GM18519 (cell line): ENCODE measurements around the gene HNRNPA3.
"Not testable (repeated sequence)": the region's sequence is repeated elsewhere in the genome, so short reads cannot be mapped to it uniquely, and the experiment has no call there.

Source experiments
- ATAC-seq: cut with Tn5 transposase; IDR thresholded peaks from one replicate; pipeline ENCODE4 v1.9.1; 2021; ENCODE audit warnings: mild to moderate bottlenecking, moderate library complexity; ENCODE audit not compliant: unreplicated experiment, low FRiP score

Gene HNRNPA3

GRCh38 chr2:177251165-177251542 is 38.6 kb downstream of the HNRNPA3 start:
- ATAC-seq = no peak

DNA sequence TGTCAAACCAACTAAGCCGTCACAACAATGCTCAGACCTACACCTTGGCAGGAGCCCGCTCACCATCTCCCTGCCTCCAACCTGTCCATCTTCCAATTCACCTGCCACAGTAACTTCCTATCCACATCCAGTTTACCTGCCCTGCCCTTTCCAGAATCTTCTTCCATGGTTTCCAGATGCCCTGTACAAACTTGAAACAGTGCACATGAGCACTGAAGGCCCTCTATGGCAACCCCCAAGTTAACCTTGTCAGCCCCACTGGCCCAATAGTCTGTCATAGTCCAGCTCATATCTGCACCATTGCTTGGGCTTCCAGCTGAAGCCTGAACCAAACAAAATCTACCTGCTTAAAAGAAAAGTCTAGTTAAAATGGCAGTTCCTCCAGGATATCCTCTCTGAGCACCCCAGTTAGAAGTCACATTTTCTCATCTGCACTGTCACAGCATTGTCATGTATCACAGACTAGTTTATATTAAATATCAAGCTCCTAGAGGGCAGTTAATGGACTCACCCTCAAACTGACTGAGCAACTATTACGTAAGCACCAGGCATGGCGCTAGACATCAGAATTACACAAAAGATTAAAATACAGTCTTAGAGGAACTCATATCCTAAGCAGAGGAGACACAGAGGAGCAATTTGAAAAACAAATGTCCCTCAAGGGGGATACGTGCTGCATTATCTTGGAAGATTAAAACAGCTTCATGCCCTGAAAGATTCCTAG is 40.4 kb downstream of the HNRNPA3 start:
- no peak for ATAC-seq

GRCh38 chr2:177253704-177254103 is 41.1 kb downstream of the HNRNPA3 start:
- ATAC-seq = no peak

GRCh38 chr2:177254433-177255226 is 42.0 kb downstream of the HNRNPA3 start:
- ATAC-seq = no peak

- no peak for ATAC-seq
These were observed 42.6 kb downstream of the HNRNPA3 start for GRCh38 chr2:177255227-177255601.

GRCh38 chr2:177256026-177256425 is 43.4 kb downstream of the HNRNPA3 start:
- no peak for ATAC-seq

DNA sequence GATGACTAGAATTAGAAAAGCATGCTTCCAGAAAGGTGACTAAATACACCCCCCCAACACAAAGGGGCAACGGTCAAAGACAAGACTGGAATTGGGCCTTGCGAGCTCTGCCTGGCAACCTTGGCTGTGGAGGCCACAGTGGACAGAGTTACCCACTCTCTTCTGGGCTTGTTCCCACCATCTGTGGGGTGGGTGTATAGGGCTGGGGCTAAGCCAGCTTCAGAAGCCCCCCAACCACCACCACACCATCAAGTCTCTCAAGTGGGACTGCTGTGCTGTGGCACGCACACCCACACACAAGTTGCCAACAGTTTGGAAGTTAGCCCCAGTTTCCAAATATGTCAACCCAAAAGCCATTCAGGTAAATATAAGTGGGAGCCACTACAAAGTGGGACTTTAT is 44.1 kb downstream of the HNRNPA3 start:
- ATAC-seq = no peak

DNA sequence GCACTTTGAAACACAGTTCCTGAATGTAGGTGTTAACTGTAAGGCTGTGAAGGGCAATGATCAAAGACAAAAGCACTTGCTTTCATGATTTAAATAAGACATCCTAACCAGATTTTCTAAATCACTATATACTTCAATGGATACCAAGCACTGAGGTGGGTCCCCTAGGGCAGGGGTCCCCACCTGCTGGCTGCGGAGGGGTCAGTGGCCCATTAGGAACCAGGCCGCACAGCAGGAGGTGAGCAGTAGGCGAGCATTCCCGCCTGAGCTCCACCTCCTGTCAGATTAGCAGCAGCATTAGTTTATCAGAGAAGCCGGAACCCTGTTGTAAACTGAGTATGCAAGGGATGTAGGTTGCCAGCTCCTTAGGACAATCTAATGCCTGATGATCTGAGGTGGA is 44.9 kb downstream of the HNRNPA3 start:
- no peak for ATAC-seq

- no peak for ATAC-seq
These were observed 45.5 kb downstream of the HNRNPA3 start for GRCh38 chr2:177258059-177258458.

- no peak for ATAC-seq
These were observed 47.8 kb downstream of the HNRNPA3 start for GRCh38 chr2:177260379-177260778.

GRCh38 chr2:177261116-177262060 is 48.8 kb downstream of the HNRNPA3 start:
- ATAC-seq = no peak

DNA sequence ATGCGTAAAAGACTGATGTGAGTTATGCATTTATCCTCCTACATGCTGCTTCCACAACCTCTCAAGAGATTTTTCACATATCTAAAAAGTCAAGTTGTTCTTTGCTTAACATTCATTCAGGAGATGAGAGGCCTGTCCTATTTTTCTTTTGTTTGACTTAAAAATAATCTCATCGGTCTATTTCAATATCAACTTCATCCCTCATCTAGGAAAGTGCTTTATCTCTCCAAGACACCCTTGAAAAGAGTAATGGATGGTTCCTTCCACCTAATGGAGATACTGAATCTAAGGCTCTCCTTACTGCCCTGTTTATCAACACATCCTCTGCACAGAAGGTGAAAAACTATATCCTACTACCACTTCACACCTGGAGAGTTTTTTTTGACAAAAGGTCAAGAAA is 49.5 kb downstream of the HNRNPA3 start:
- ATAC-seq = no peak

DNA sequence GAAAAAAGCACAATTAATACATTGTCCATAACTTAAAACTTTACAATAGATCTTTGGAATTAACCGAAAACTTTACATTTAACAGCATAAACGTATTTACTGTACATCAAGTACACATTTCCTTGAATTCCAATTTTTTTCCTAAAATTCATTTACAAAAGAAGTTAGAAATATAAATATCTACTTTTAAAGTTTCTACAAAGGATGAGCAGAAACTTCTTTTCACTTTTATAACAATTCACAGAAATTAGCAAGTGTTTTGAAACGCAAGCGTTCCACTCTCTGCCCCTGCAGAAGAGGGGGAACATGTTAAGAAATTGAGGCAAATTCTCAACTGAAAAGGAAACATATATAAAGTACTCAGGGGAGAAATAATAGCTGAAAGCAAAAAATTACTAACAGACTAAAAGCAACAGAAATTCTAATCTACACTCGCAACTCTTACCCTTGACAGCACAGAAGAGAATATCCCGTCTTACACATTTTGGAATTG is 50.4 kb downstream of the HNRNPA3 start:
- ATAC-seq = no peak

DNA sequence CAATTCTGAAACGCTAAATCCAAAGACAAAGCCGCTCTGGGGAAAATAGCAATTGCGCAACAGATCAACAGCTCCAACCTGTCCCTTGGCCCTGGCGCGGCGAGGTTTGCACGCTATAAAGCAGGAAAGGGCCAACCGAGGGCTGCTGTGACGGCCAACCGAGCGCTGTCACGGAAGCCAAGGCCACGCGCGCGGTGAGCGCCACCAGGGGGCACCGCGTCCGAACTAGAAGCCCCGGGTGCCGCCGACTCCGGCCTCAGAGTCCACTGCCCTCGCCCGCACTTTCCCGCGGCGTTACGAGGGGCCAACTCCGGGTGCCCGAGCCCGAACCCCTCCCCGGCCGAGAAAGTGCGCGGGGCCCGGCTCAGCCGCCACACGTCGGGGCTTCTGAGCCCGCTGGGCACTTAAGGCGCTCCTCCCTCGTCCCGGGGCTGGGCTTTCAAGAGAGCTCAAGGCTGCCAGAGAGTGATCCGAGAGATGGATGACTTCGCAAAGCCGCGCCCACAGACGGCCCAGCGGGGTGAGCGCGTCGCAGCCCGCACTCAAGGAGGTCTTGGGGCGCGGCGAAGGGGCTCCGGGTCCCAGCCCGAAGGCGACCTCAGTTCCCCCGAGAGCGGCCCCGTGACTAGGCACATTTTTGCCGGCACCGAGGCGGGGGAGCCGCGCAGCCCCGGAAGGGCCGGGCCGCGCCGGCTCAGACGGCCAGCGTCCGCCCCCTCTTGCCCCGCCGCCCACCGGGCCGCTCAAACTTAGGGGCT is 51.0 kb downstream of the HNRNPA3 start:
- peak; percentile 35 for ATAC-seq

DNA sequence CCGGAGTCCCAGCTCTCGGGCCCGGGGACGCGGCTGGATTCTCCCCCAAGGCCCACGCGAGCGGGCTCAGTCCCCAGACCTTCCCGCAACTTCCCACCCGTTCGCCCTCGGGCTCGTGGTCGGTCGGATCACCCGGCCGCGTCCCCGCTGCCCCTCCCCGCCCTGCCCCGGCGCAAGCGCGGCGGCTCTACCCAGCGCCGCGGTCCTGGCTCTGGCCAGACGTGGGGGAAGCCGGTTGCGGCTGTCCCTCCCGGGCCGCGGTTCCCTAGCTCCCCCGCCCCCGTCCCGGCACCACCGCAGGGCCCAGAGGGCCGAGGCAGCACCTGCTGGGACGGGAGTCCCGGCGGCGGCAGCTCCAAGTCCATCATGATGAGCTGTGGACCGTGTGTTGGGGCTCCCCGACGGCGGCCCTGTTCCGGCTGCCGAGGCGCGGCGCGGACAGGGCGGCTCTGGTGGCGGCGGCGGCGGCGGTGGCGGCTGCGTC is 51.7 kb downstream of the HNRNPA3 start:
- ATAC-seq = no peak

DNA sequence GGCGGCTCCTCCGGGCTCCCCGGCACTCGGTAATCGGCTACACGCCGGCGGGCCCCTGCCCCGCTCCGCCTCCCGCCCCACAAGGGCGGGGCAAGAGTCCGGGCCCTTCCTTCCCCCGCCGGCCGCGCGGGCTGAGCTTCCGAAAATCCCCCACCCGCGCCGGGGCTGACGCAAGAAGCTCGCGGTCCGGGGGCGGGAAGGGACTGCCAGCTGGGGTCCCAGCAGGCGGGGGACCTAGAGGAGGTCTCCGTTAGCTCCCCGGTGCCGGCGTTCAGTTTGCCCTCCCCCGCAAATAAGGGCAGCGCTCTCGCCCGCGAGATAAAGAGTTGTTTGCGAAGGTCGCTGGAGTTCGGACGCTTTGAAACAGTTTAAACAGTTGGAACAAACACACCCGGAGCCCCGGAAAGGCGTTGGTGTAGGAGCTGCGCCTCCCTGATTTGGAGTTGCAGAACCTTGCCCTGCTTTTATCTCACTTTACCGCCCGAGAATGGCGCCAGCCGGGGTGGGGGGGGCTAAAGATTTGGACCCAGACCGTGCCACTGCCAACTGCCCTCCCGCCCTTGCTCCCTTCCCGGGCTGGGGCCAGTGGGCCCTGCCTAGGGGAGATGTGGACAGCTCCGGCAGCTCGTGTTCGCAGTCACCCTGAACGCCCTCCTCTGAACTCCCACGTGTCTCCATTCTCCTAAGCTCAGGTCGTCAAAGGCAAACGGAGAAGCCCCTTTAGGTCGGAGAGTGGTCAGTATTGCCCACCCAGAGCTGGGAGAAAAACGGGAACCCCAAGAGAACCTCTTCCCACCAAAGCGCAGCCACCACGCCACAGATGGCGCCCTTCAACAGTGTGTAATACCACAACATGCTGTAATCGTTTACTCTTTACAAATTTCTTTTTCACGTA is 52.3 kb downstream of the HNRNPA3 start, which contains the start of gene NFE2L2:
NFE2L2 (minus strand) TSS at position 35 of the 895 bp plus-strand sequence. CDS start 151 bp downstream, outside the sequence.
- peak; percentile 42 for ATAC-seq

DNA sequence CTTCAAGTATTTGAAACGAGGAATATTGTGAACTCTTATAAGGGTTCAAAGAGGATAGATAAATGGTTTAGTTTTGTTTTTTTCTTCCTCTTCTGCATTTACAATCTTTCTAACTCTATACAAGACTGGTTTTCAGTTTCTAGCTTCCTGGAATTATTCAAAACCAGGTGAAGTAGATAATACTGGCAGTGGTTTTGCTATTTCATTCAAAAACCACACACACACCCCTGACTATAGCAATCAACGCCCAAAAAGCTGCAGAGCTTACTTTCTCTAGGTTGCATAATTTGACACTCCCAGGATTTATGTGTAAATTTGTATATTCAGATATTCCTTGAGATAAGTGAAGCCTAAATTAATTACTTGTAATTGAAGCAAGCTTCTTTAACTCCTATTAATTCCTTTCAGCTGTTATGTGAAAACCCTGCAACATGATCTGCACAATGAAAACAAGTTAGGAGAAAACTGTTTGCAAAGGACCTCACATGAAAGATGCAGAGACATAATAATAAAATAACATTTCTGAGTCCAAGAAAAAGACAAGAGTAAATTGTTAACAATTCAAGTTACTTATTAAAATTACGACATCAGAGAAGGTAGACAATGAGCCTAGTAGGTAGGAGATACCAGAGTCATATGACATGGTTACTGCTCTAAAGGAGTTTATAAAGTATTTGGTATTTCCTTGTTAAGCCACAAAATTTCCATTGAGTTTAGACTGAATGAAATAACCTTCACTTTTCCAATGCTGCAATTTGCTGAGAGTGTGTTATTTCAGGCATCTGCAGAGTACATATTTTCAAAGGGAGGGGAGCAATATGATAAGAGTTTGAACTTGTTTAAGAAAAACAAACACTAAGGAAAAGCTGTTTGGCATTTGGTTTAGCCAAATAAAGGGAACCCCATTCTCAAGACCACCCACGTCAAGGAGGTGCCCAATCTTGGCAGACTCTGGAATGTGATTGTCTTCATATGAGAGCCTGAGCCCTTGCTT is 53.5 kb downstream of the HNRNPA3 start:
- no peak for ATAC-seq

- ATAC-seq = not testable (repeated sequence)
These were observed 54.4 kb downstream of the HNRNPA3 start for GRCh38 chr2:177266955-177267354.
